GM23248 (cell line): ENCODE measurements around the gene CTH. TPM values are rescaled to one million over a fixed set of nuclear protein-coding genes. Genes with fewer than 3 reads are reported as not detected.
"Not testable (repeated sequence)": the region's sequence is repeated elsewhere in the genome, so short reads cannot be mapped to it uniquely, and the experiment has no call there.

Source experiments
- DNase-seq: peaks from one replicate; pipeline ENCODE4 v3.0.0-alpha.2; 2015
- H2AFZ ChIP-seq: fragments of 200-600 bp; sonication (generic); 2 replicates; pipeline ENCODE4 v1.6.1; 2016; ENCODE audit warnings: antibody characterized with exemption
- H3F3A ChIP-seq: fragments of 200-600 bp; sonication (generic); 2 replicates; pipeline ENCODE4 v1.6.1; 2016; ENCODE audit warnings: mild to moderate bottlenecking, antibody characterized with exemption, mixed run types; ENCODE audit not compliant: insufficient read depth
- H3K27ac ChIP-seq: fragments of 200-600 bp; sonication (generic); 2 replicates; pipeline ENCODE4 v1.5.1; 2016; ENCODE audit warnings: mild to moderate bottlenecking
- H3K27me3 ChIP-seq: fragments of 200-600 bp; sonication (generic); replicated peaks from 2 replicates; pipeline ENCODE4 v1.6.1; 2016; ENCODE audit warnings: mild to moderate bottlenecking; ENCODE audit not compliant: insufficient read depth
- H3K36me3 ChIP-seq: fragments of 200-600 bp; sonication (generic); 2 replicates; pipeline ENCODE4 v1.6.1; 2016; ENCODE audit warnings: low read depth, mild to moderate bottlenecking
- H3K4me1 ChIP-seq: fragments of 200-600 bp; sonication (generic); 2 replicates; pipeline ENCODE4 v1.6.1; 2016; ENCODE audit warnings: mild to moderate bottlenecking; ENCODE audit not compliant: insufficient read depth
- H3K4me2 ChIP-seq: fragments of 200-600 bp; sonication (generic); one replicate; pipeline ENCODE4 v1.6.1; 2016; ENCODE audit warnings: mild to moderate bottlenecking; ENCODE audit not compliant: unreplicated experiment
- H3K4me3 ChIP-seq: fragments of 200-600 bp; sonication (generic); 2 replicates; pipeline ENCODE4 v1.5.1; 2016; ENCODE audit warnings: mild to moderate bottlenecking
- H3K79me2 ChIP-seq: fragments of 200-600 bp; sonication (generic); 2 replicates; pipeline ENCODE4 v1.6.1; 2016; ENCODE audit warnings: mild to moderate bottlenecking; ENCODE audit not compliant: insufficient read depth
- H3K9ac ChIP-seq: fragments of 200-600 bp; sonication (generic); 2 replicates; pipeline ENCODE4 v1.6.1; 2016; ENCODE audit warnings: mild to moderate bottlenecking
- H3K9me2 ChIP-seq: fragments of 200-600 bp; sonication (generic); 2 replicates; pipeline ENCODE4 v1.6.1; 2016; ENCODE audit warnings: mixed run types, mild to moderate bottlenecking, moderate library complexity; ENCODE audit not compliant: insufficient read depth
- H3K9me3 ChIP-seq: fragments of 200-600 bp; sonication (generic); one replicate; pipeline ENCODE4 v1.6.1; 2017; ENCODE audit warnings: low read depth
- H4K20me1 ChIP-seq: fragments of 200-600 bp; sonication (generic); 2 replicates; pipeline ENCODE4 v1.6.0; 2016; ENCODE audit not compliant: insufficient read depth
- EZH2 ChIP-seq: fragments of 200-600 bp; sonication (generic); IDR thresholded peaks from 2 replicates; pipeline ENCODE4 v1.6.1; 2018; ENCODE audit warnings: antibody characterized with exemption, mild to moderate bottlenecking; ENCODE audit not compliant: insufficient read depth, poor library complexity, severe bottlenecking
- EZH2phosphoT487 ChIP-seq: fragments of 200-600 bp; sonication (generic); IDR thresholded peaks from 2 replicates; pipeline ENCODE4 v1.6.1; 2018; ENCODE audit warnings: antibody characterized with exemption, moderate library complexity, mild to moderate bottlenecking, low read depth; ENCODE audit not compliant: insufficient read depth
- WGBS, 2 experiments: methylation state at CpG; one replicate each; pipeline ENCODE4 v1.1.6; 2015 to 2017; ENCODE audit warnings: low lambda C conversion rate in 2 of 2, low coverage in 1 of 2; ENCODE audit errors: missing lambda C conversion rate in 2 of 2; 5-methylcytosine and 5-hydroxymethylcytosine counted together
- in situ Hi-C: fragments of 300-500 bp; cut with MboI; formaldehyde crosslinking; loops from 2 replicates; pipeline ENCODE4 v1.15.0; 2020
- polyA plus RNA-seq: library from polyadenylated mRNA; unstranded; fragments of >200 nt; fragmentation: Nextera tagmentation; extraction: Ambion mirVana; gene quantifications from 2 replicates; pipeline ENCODE4 v1.2.1, GENCODE V29; 2016
- total RNA-seq: library from RNA; depleted of rRNA; stranded (reverse); fragments of >200 nt; shearing (Covaris generic); gene quantifications from 2 replicates; pipeline ENCODE4 v1.2.3, GENCODE V29; 2014

The CTH gene
- total and polyA plus RNA-seq, 2 experiments from 2014 or later: 20.6 to 28.9 TPM

- DNase-seq: no peak
- no peaks in the 10 kb centered on the region for H3K79me2 ChIP-seq
- H2AFZ ChIP-seq: no peak overlapping the region
- no peaks in the 10 kb centered on the region for H3K9me3 ChIP-seq
- no peak overlapping the region for H3K9ac ChIP-seq
- no peaks in the 10 kb centered on the region for H3F3A ChIP-seq
- no peak overlapping the region for H3K4me3 ChIP-seq
- 91 to 94% methylated on average over 4 of the region's 4 CpGs for WGBS, 2 experiments
- H3K27ac ChIP-seq: no peak overlapping the region
- no peak overlapping the region for H3K4me2 ChIP-seq
- no peaks in the 10 kb centered on the region for H3K9me2 ChIP-seq
- no peaks in the 10 kb centered on the region for H3K27me3 ChIP-seq
- TF ChIP-seq EZH2phosphoT487 (no peak), EZH2 (no peak)
- no peaks in the 10 kb centered on the region for H3K36me3 ChIP-seq
- H3K4me1 ChIP-seq: no peaks in the 10 kb centered on the region
- in situ Hi-C loops: no loop called here
- H4K20me1 ChIP-seq: no peaks in the 10 kb centered on the region
Measured at GRCh38 chr1:70372426-70372825, 38.6 kb upstream of the CTH start.

- DNase-seq: not testable (repeated sequence)
Measured at GRCh38 chr1:70373580-70373979, 37.5 kb upstream of the CTH start.

GRCh38 chr1:70376196-70376595, 34.9 kb upstream of the CTH start:
- Histone ChIP-seq H3K4me3 (no peak overlapping the region), H3K9me2 (no peaks in the 10 kb centered on the region), H3K9ac (no peak overlapping the region), H3K27me3 (no peaks in the 10 kb centered on the region), H4K20me1 (no peaks in the 10 kb centered on the region), H3K4me2 (no peak overlapping the region), H3K79me2 (no peaks in the 10 kb centered on the region), H3K36me3 (no peaks in the 10 kb centered on the region), H3K9me3 (no peaks in the 10 kb centered on the region), H3K4me1 (no peaks in the 10 kb centered on the region), H3F3A (no peaks in the 10 kb centered on the region), H3K27ac (no peak overlapping the region), H2AFZ (no peak overlapping the region)
- WGBS, 2 experiments: 87 to 90% methylated on average over 6 of the region's 6 CpGs
- DNase-seq: no peak
- TF ChIP-seq EZH2: no peak
- in situ Hi-C loops: no loop called here

More at GRCh38 chr1:70373580-70373979, 37.5 kb upstream of the CTH start:
- H3K4me1 ChIP-seq, H3K4me3 ChIP-seq, H3K36me3 ChIP-seq, H3K4me2 ChIP-seq, H2AFZ ChIP-seq, H3K27me3 ChIP-seq, H3K9me3 ChIP-seq, in situ Hi-C loops, H3K27ac ChIP-seq, H4K20me1 ChIP-seq, H3K9ac ChIP-seq, H3F3A ChIP-seq, H3K9me2 ChIP-seq, H3K79me2 ChIP-seq: not testable (repeated sequence)
- 90 to 93% methylated on average over 2 of the region's 2 CpGs for WGBS, 2 experiments

GRCh38 chr1:70382682-70383081, 28.4 kb upstream of the CTH start:
- Histone ChIP-seq H3K4me2 (no peak overlapping the region), H3K4me1 (no peaks in the 10 kb centered on the region), H3K4me3 (no peak overlapping the region), H3K27me3 (no peaks in the 10 kb centered on the region), H3K9ac (no peak overlapping the region), H3K79me2 (no peaks in the 10 kb centered on the region), H3K9me2 (no peaks in the 10 kb centered on the region), H4K20me1 (no peaks in the 10 kb centered on the region), H3K27ac (no peak overlapping the region), H3F3A (no peaks in the 10 kb centered on the region), H3K9me3 (no peaks in the 10 kb centered on the region), H3K36me3 (no peaks in the 10 kb centered on the region), H2AFZ (no peak overlapping the region)
- TF ChIP-seq EZH2phosphoT487: no peak
- TF ChIP-seq EZH2: no peak
- in situ Hi-C loops: no loop called here
- no peak for DNase-seq

GRCh38 chr1:70383483-70383882, 27.6 kb upstream of the CTH start:
- Histone ChIP-seq H3K4me3 (no peak overlapping the region), H3K27ac (no peak overlapping the region), H3K9me3 (no peaks in the 10 kb centered on the region), H3K79me2 (no peaks in the 10 kb centered on the region), H3K4me2 (no peak overlapping the region), H3F3A (no peaks in the 10 kb centered on the region), H3K36me3 (no peaks in the 10 kb centered on the region), H3K9me2 (no peaks in the 10 kb centered on the region), H2AFZ (no peak overlapping the region), H3K4me1 (no peaks in the 10 kb centered on the region), H3K9ac (no peak overlapping the region), H3K27me3 (no peaks in the 10 kb centered on the region), H4K20me1 (no peaks in the 10 kb centered on the region)
- DNase-seq: no peak
- 94 to 96% methylated on average over 3 of the region's 3 CpGs for WGBS, 2 experiments
- in situ Hi-C loops: no loop called here
- TF ChIP-seq EZH2phosphoT487 (no peak), EZH2 (no peak)
